Stimulated activated memory B cell treated with anti-CD40 and anti-IgM and Interleukin-4, amounts not matched to agents 10 μg/mL and 1 μg/mL and 100 μg/mL, for 72 hours (primary cell): Measurements from ENCODE around the gene PDRG1.

Source experiments
- ATAC-seq: fragments of 150-1000 bp; cut with Tn5 transposase; 2 replicates; pipeline ENCODE4 v1.10.0; 2021
- H3K27ac Mint-ChIP-seq: one replicate; pipeline ENCODE4 v1.8.0; 2022; ENCODE audit warnings: mild to moderate bottlenecking, mixed read lengths
- H3K27me3 Mint-ChIP-seq: one replicate; pipeline ENCODE4 v1.8.0; 2022; ENCODE audit warnings: mixed read lengths
- H3K36me3 Mint-ChIP-seq: one replicate; pipeline ENCODE4 v1.8.0; 2022; ENCODE audit warnings: mixed read lengths
- H3K4me1 Mint-ChIP-seq: one replicate; pipeline ENCODE4 v1.8.0; 2022; ENCODE audit warnings: mixed read lengths
- H3K4me3 Mint-ChIP-seq: one replicate; pipeline ENCODE4 v1.8.0; 2022; ENCODE audit warnings: mild to moderate bottlenecking, moderate library complexity, mixed read lengths
- H3K9me3 Mint-ChIP-seq: one replicate; pipeline ENCODE4 v1.8.0; 2022; ENCODE audit warnings: mixed read lengths

Gene PDRG1

GRCh38 chr20:31974951-31975487 lies 23.2 kb upstream of the PDRG1 start:
- Mint-ChIP-seq H3K4me3 (no peak overlapping the region), H3K27me3 (peaks cover 61% of the 10 kb centered on the region), H3K36me3 (no peaks in the 10 kb centered on the region), H3K4me1 (no peaks in the 10 kb centered on the region), H3K27ac (no peak overlapping the region), H3K9me3 (no peaks in the 10 kb centered on the region)
- no peak for ATAC-seq

- ATAC-seq, result no peak
- peaks cover 61% of the 10 kb centered on the region for H3K27me3 Mint-ChIP-seq
Measured at GRCh38 chr20:31974296-31974695, 22.4 kb upstream of the PDRG1 start.

GRCh38 chr20:31972471-31973021 lies 20.7 kb upstream of the PDRG1 start:
- Mint-ChIP-seq H3K36me3 (no peaks in the 10 kb centered on the region), H3K27ac (no peak overlapping the region), H3K4me1 (peaks cover 8% of the 10 kb centered on the region), H3K27me3 (peaks cover 73% of the 10 kb centered on the region), H3K4me3 (no peak overlapping the region), H3K9me3 (no peaks in the 10 kb centered on the region)
- ATAC-seq, result no peak

More at GRCh38 chr20:31974296-31974695, 22.4 kb upstream of the PDRG1 start:
- Mint-ChIP-seq H3K4me3 (no peak overlapping the region), H3K4me1 (no peaks in the 10 kb centered on the region), H3K36me3 (no peaks in the 10 kb centered on the region), H3K9me3 (no peaks in the 10 kb centered on the region), H3K27ac (no peak overlapping the region)

- Mint-ChIP-seq H3K4me1 (peaks cover 14% of the 10 kb centered on the region), H3K9me3 (no peaks in the 10 kb centered on the region), H3K36me3 (no peaks in the 10 kb centered on the region), H3K27me3 (peaks cover 81% of the 10 kb centered on the region), H3K4me3 (no peak overlapping the region), H3K27ac (no peak overlapping the region)
- no peak for ATAC-seq
Measured at GRCh38 chr20:31969991-31970390, 18.1 kb upstream of the PDRG1 start.

- H3K27me3 Mint-ChIP-seq, result peaks cover 77% of the 10 kb centered on the region
- peaks cover 14% of the 10 kb centered on the region for H3K4me1 Mint-ChIP-seq
- ATAC-seq, result peak; percentile 80
- H3K9me3 Mint-ChIP-seq, result no peaks in the 10 kb centered on the region
- H3K27ac Mint-ChIP-seq, result no peak overlapping the region
- H3K36me3 Mint-ChIP-seq, result no peaks in the 10 kb centered on the region
- peak overlapping the region; percentile 82 for H3K4me3 Mint-ChIP-seq
Measured at GRCh38 chr20:31968291-31969126, 16.7 kb upstream of the PDRG1 start.

GRCh38 chr20:31967830-31968249 lies 16.0 kb upstream of the PDRG1 start, which contains the start of gene XKR7:
Gene XKR7 (plus strand): TSS chr20:31968151. CDS start chr20:31968176, 25 bp downstream.
- no peak within 1 kb of the TSS for H3K27ac Mint-ChIP-seq
- no peaks in the 10 kb centered on the region for H3K36me3 Mint-ChIP-seq
- peaks cover 72% of the 10 kb centered on the region for H3K27me3 Mint-ChIP-seq
- H3K4me3 Mint-ChIP-seq, result peak within 1 kb of the TSS; percentile 82
- peak; percentile 22 for ATAC-seq
- H3K9me3 Mint-ChIP-seq, result no peaks in the 10 kb centered on the region
- H3K4me1 Mint-ChIP-seq, result peaks cover 14% of the 10 kb centered on the region

GRCh38 chr20:31966991-31967655 lies 15.3 kb upstream of the PDRG1 start:
- peak overlapping the region; percentile 6 for H3K4me3 Mint-ChIP-seq
- no peak for ATAC-seq
- H3K36me3 Mint-ChIP-seq, result no peaks in the 10 kb centered on the region
- H3K9me3 Mint-ChIP-seq, result no peaks in the 10 kb centered on the region
- H3K27ac Mint-ChIP-seq, result no peak overlapping the region
- H3K27me3 Mint-ChIP-seq, result peaks cover 72% of the 10 kb centered on the region
- H3K4me1 Mint-ChIP-seq, result peaks cover 14% of the 10 kb centered on the region

GRCh38 chr20:31963889-31964288 lies 12.0 kb upstream of the PDRG1 start:
- Mint-ChIP-seq H3K27me3 (peaks cover 81% of the 10 kb centered on the region), H3K36me3 (no peaks in the 10 kb centered on the region), H3K4me3 (no peak overlapping the region), H3K27ac (no peak overlapping the region), H3K9me3 (no peaks in the 10 kb centered on the region), H3K4me1 (peaks cover 14% of the 10 kb centered on the region)
- no peak for ATAC-seq

GRCh38 chr20:31962761-31963160 lies 10.9 kb upstream of the PDRG1 start:
- Mint-ChIP-seq H3K4me3 (no peak overlapping the region), H3K36me3 (no peaks in the 10 kb centered on the region), H3K4me1 (peaks cover 7% of the 10 kb centered on the region), H3K27me3 (peaks cover 76% of the 10 kb centered on the region), H3K9me3 (no peaks in the 10 kb centered on the region), H3K27ac (no peak overlapping the region)
- no peak for ATAC-seq

- Mint-ChIP-seq H3K4me1 (peaks cover 3% of the 10 kb centered on the region), H3K9me3 (no peaks in the 10 kb centered on the region), H3K4me3 (no peak overlapping the region), H3K36me3 (no peaks in the 10 kb centered on the region), H3K27me3 (peaks cover 44% of the 10 kb centered on the region), H3K27ac (no peak overlapping the region)
- no peak for ATAC-seq
Measured at GRCh38 chr20:31956556-31957526, 5.0 kb upstream of the PDRG1 start.

- no peak for ATAC-seq
Measured at GRCh38 chr20:31954500-31954899, 2.7 kb upstream of the PDRG1 start.

GRCh38 chr20:31953556-31954148 lies 1.8 kb upstream of the PDRG1 start:
- Mint-ChIP-seq H3K27ac (no peak overlapping the region), H3K4me1 (peaks cover 28% of the 10 kb centered on the region), H3K36me3 (peaks cover 13% of the 10 kb centered on the region), H3K27me3 (peaks cover 15% of the 10 kb centered on the region), H3K9me3 (no peaks in the 10 kb centered on the region), H3K4me3 (no peak overlapping the region)
- ATAC-seq, result no peak

More at GRCh38 chr20:31954500-31954899, 2.7 kb upstream of the PDRG1 start:
- Mint-ChIP-seq H3K27ac (no peak overlapping the region), H3K4me3 (no peak overlapping the region), H3K27me3 (peaks cover 23% of the 10 kb centered on the region), H3K4me1 (peaks cover 22% of the 10 kb centered on the region), H3K36me3 (peaks cover 6% of the 10 kb centered on the region), H3K9me3 (no peaks in the 10 kb centered on the region)

- Mint-ChIP-seq H3K36me3 (peaks cover 30% of the 10 kb centered on the region), H3K27ac (peak overlapping the region; percentile 96), H3K4me3 (peak overlapping the region; percentile 97), H3K9me3 (no peaks in the 10 kb centered on the region), H3K27me3 (peaks cover 8% of the 10 kb centered on the region), H3K4me1 (peaks cover 28% of the 10 kb centered on the region)
- no peak for ATAC-seq
Measured at GRCh38 chr20:31951203-31951529, 680 bp downstream of the PDRG1 start.
